HL-60 (cell line): Measurements from ENCODE around the gene NRP1.

Source experiments
- CTCF ChIP-seq: IDR thresholded peaks from one replicate; pipeline ENCODE4 v1.5.1; 2011; ENCODE audit warnings: low read length, control low read depth, inconsistent platforms; ENCODE audit not compliant: insufficient read depth
- GABPA ChIP-seq: IDR thresholded peaks from 2 replicates; pipeline ENCODE4 v1.6.1; 2012; ENCODE audit warnings: low read depth
- POLR2AphosphoS5 ChIP-seq: IDR thresholded peaks from 2 replicates; pipeline ENCODE4 v1.6.1; 2012; ENCODE audit warnings: low read depth
- SPI1 ChIP-seq: IDR thresholded peaks from 2 replicates; pipeline ENCODE4 v1.6.1; 2012; ENCODE audit warnings: low read depth, mild to moderate bottlenecking, borderline replicate concordance
- TF ChIP-seq, protein P1 (sequence below): IDR thresholded peaks from 2 replicates; pipeline ENCODE4 v1.6.1; 2012; ENCODE audit warnings: low read depth; ENCODE audit not compliant: insufficient replicate concordance

- TF ChIP-seq CTCF: no peak
- TF ChIP-seq POLR2AphosphoS5: no peak
- no peak for TF ChIP-seq SPI1
- TF ChIP-seq, protein P1, sequence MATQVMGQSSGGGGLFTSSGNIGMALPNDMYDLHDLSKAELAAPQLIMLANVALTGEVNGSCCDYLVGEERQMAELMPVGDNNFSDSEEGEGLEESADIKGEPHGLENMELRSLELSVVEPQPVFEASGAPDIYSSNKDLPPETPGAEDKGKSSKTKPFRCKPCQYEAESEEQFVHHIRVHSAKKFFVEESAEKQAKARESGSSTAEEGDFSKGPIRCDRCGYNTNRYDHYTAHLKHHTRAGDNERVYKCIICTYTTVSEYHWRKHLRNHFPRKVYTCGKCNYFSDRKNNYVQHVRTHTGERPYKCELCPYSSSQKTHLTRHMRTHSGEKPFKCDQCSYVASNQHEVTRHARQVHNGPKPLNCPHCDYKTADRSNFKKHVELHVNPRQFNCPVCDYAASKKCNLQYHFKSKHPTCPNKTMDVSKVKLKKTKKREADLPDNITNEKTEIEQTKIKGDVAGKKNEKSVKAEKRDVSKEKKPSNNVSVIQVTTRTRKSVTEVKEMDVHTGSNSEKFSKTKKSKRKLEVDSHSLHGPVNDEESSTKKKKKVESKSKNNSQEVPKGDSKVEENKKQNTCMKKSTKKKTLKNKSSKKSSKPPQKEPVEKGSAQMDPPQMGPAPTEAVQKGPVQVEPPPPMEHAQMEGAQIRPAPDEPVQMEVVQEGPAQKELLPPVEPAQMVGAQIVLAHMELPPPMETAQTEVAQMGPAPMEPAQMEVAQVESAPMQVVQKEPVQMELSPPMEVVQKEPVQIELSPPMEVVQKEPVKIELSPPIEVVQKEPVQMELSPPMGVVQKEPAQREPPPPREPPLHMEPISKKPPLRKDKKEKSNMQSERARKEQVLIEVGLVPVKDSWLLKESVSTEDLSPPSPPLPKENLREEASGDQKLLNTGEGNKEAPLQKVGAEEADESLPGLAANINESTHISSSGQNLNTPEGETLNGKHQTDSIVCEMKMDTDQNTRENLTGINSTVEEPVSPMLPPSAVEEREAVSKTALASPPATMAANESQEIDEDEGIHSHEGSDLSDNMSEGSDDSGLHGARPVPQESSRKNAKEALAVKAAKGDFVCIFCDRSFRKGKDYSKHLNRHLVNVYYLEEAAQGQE: no peak
- TF ChIP-seq GABPA: no peak
Measured at GRCh38 chr10:33215154-33215553, 119.3 kb downstream of the NRP1 start.
